GM18870 (cell line): ENCODE results near the gene DMRTB1.

Source experiments
- ATAC-seq: cut with Tn5 transposase; IDR thresholded peaks from one replicate; pipeline ENCODE4 v1.9.1; 2021; ENCODE audit warnings: moderate library complexity; ENCODE audit not compliant: unreplicated experiment

Gene DMRTB1

DNA sequence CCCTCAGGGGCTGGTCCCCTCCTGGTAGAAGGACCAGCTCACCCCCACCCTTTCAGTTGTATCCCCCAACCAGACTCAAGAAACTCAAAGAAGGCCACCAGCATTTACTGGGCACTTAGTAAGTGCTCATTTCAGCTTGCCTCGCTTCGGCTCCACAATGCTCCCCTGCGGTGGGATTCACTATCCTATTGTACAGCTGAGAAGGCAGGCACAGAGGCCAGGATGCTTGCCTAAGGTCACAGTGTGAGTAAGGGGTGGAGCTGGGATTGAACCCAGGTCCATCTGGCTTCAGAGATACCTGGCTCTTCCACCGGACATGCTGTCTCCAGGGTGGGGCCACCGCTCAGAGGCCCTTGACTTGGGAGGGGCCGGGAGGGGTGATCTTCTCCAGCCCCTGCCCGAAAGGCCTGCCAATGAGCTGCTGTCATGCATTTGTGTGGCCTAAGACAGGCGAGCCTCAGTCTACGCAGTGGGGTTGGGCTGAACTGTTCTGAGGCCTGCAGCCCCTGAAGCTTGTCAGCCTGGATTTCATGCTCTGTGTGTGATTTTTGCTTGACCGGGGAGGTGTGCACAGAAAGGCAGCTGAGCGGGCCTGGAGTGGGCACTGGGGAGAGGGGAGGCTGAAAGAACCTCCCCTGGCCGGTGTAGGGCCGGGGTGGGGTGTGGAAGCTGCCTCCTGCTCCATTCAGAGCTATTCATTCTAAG lies 48.1 kb downstream of the DMRTB1 start:
- no peak for ATAC-seq

DNA sequence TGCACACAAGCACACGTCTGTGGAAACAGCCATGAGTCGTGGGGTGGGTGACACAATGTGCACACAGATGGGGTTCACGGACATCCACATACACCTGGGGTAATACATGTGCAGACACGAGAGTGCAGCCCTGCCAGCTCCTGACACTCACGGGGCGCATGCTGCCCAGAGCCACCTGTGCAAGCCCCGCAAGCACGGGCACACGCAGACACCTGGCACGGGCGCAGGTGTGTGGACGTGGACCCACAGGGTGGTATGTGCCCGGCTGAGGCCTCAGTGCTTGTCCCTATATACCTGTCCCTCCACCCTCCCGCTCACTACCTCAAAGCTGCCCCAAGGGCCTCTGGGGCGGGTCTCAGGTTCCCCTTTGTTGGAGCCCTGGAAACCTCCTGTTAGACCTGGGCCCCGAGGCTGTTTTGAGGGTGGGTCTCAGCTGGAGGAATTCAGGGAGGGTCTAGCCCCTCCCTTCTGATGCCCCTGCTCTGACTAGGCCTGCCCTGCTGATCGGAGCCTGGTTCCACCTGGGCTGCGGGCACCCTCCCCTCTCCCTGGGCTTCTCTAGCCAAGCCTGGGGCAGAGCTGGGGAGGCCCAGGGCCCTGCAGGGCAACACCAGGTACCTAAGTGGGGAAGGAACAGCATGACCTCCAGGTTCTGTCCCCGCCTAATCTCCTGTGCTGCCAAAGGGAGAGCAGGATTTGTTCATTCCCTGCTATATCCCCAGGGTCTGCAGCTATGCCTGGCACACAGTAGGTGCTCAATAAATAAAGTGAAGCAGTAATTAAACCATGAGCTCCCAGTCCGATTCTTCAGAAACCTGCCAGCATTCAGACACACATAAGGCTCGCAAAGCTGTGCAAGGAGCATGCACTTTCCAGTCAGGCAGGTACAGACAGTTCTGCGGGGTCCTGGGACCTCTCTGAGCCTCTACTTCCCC lies 49.1 kb downstream of the DMRTB1 start:
- no peak for ATAC-seq

DNA sequence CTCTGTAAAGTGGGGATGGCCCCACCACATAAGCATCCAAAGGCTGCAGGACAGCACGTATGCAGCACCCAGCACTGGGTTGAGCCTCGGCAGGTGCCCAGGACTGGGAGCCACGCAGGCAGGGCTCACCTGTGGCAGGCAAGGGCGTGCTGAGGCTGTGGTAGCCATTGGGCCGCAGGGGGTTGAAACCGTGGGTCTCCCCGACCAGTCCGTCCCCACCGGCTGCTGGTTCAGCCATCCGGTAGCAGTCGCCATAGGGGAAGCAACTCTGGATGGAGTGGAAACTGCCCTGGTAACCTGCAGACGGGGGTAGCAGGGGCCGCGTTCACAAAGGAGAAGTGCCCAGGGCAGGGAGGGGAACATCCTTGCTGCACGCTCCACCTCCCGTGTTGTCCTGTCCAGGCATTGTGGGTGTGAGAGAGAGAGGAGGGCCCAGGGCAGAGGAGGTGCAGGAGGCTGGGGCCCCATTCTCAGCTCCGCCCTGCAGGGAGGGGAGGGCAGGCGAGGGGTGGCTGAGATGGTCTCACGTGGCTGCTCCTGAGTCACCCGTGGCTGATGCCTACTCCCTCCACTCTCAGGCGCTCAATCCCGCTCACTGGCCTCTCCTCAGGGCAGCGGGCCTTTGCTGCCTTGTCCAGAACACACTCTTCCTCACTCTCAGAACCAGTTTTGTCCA lies 49.9 kb downstream of the DMRTB1 start:
- ATAC-seq: no peak

DNA sequence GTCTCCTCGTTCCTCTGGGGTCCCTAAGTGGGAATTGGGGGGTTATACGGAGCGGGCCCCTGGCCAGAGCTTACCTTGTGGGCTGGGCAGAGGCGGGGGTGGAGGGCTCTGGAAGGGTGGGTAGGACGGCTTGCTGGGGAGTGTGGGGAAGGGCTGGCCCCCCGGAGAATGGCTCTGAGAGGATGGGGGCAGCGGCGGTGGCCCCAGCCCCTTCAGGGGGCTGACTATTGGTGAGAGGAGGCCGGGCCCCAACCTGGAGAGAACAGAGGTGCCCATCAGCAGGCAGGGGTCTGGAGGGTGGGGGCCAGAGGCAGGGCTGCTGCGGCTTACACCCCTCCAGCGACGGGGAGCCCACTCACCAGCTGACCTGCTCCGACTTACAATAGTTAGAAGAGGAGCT lies 50.6 kb downstream of the DMRTB1 start:
- ATAC-seq: no peak

DNA sequence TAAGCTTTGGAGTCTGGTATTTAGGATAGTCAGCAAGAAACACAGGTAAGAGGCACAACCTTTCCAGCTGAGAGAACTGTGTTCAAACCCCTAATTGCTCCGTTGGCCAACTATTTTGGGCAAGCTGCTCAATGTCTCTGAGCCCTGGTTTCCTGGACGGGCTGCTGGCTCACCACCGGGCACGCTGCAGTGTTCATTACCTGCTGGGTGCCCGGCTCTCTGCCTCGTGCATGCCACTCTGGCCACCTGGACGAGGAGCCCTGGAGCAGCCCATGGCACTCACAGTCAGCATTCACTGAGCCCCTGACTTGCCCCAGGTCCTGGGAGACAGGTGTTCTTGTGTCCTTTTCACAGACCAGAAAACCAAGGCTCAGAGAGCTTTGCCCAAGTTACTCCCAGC lies 51.0 kb downstream of the DMRTB1 start:
- no peak for ATAC-seq

DNA sequence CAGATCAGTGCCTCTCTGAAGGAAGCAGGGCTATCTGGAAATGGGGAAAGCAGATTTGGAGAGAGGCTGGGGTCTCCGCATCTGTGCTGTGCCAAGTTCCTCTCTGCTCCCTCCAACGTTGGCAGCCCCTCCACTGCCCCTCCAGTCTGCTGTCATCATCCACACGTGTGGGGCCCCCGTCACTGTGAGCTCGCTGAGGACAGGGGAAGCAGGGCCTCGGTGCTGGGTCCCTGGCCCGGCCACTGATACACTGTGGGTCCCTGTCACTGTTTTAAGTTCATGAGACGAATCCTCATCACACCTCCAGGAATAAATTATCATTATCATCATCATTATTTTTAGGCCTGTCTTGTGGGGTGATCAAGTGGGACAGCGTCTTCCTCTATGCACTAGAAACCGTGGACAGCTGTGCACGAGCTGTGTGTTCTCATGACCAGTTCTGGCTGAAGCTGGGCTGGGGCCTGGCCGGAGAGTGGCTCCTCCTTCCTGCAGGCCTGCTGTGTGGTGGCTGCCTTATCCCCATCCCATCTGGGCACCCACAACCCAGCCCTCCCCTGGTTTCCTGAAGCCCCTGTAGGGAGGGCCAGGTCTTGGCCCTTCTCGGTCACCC lies 52.2 kb downstream of the DMRTB1 start:
- ATAC-seq: no peak

DNA sequence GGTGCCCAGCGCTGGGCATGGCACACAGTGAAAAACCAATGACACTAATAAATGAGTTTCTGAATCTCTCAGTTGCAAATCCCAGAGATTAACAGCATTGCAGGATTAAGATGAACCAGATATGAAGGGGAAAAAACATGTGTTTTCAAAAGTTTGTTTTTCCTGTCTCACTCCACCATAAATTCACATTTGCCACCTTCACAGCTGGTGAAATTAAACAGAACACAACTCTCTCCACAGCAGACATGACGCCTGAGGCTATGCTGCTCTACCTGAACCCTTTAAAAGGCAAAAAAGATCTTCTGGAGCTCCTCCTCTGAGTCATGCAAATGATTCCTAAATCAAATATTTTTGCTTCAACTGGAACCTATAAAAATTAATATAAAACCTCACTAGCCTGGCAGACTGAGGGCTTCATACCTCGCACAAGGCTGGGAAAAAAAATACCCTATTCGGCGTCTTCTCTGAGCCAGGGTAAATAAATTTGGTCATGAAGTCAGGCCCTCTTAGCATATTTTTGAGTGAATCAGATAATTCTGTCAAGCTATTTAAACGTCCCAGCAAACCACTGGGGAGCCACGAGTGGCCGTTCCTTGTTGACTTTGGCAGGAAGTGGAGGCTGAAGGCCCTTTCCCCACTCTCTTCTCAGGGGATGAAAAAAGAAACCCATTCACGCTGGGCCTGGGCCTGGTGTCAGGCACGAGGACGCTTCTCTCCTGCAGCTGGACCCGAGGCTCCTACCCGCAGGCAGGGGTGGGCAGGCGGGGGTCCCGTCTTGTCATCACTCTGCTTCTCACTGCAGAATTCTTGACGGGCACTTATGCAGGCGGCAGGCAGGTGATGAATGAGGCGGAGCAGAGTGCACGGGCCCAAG lies 53.0 kb downstream of the DMRTB1 start:
- ATAC-seq: no peak

DNA sequence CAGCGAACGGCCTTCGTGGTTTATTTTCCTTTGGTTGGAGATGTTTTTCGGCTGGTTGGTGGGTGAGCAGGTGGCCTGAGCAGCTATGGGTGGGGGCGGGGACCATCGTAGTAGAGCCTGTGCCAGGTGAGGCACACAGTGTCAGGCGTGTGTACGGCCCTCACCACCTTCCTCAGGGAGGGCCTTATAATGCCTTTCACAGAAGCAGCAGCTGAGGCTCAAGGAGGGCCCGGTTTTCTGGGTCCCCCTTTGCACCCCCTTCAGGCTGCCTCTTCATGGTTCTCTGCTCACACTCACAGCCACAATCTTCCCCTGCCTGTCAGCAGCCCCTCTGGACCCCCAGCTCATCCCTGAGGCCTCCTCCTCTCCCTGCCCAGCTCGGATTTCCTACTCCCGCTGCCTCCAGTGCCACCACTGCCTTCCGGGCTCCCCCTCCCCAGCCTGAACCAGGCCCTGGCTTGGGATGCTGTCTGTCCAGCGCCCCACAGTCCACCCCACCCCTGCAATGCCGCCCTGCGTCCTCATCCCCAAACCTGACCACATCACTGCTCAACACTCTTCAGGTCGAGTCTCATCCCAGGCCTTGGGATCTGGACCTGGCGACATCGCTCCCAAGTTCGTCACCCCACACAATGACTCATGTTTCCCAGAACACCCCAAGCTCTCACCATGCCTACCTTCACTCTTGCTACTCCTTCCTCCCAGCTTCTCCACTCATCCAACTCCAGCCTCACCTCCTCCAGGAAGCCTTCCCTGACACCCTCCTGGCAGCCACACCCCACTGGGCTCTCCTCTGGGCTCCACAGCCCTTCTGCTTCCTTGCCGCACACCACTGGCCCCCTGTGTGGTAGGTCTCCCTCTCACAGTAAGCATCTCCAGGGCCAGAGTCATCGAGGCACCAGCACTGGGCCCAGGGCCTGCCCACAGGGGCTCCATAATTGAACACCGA lies 53.9 kb downstream of the DMRTB1 start:
- no peak for ATAC-seq

DNA sequence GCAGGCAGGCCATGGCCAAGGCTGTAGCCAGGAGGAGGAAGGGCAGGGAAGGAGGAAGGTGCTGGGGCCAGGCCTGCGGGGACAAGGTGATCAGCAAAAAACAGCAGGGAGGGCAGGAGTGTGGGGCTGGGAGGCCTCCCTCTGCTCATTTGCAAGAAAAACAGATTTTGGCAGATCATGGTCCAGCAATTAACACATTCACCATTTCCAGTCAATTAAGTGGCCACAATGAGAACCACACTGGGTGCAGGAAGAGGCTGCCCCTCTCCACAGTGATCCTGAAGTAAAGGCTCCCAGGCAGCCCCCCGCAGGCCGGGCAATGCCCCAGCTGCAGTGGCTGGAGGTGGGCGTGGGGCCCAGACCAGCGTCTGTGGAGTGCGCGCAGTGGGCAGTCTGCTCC lies 54.6 kb downstream of the DMRTB1 start:
- ATAC-seq: no peak

DNA sequence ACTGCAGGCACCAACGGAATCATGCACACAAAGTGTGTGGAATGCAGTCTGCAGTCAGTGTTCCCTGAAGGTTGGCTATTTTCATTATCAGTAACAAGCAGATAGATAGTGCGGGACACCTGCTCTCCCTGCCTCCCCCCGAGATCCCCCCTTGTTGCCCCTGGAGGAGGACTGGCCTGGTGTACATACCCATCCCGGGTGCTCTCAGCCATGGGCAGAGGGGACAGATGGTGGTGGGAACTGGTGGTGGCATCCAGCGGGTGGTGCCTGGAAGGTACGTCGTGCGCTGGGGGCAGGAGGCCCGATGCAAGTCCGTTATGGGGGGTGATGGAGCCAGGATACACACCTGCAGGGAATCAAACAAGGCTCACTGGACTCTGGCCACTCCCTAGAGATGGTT lies 55.2 kb downstream of the DMRTB1 start:
- ATAC-seq: no peak

DNA sequence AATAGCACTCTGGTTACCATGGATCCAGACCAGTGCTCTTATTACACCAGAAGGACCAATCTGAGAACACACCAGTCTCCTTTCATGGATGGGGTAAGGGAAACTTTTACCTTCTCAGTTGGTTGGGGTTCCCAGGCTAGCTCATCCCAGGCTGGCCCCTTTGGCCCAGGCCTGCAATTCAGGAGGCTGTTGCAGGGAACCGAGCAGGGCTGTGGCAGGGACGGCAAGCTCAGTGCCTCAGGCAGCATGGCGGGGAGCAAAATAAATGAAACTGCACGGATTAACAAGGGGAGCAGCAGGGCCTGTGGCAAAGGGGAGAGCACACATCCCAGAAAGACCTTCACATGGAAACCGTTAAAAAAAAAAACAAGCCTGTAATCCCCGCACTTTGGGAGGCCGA lies 57.0 kb downstream of the DMRTB1 start:
- no peak for ATAC-seq
